ENCODE data around the gene HOXC6.

HOXC6 gene

GRCh38 chr12:54044425-54045103, 16.3 kb downstream of the HOXC6 start:
- DNase-seq = no peak

GRCh38 chr12:54045401-54045800, 17.2 kb downstream of the HOXC6 start:
- DNase-seq = no peak

GRCh38 chr12:54045868-54046521, 17.8 kb downstream of the HOXC6 start:
- no peak for DNase-seq

- DNase-seq = no peak
These were observed 18.5 kb downstream of the HOXC6 start for GRCh38 chr12:54046809-54047159.

GRCh38 chr12:54047160-54047963, 19.1 kb downstream of the HOXC6 start:
- no peak for DNase-seq

- DNase-seq = no peak
These were observed 19.7 kb downstream of the HOXC6 start for GRCh38 chr12:54047964-54048303.

GRCh38 chr12:54048406-54049093, 20.3 kb downstream of the HOXC6 start:
- no peak for DNase-seq

- DNase-seq = no peak
These were observed 20.9 kb downstream of the HOXC6 start for GRCh38 chr12:54049108-54049507.

- DNase-seq = no peak
These were observed 22.2 kb downstream of the HOXC6 start for GRCh38 chr12:54050482-54050810.

GRCh38 chr12:54051026-54051842, 23.0 kb downstream of the HOXC6 start:
- DNase-seq = no peak

- DNase-seq = no peak
These were observed 23.7 kb downstream of the HOXC6 start for GRCh38 chr12:54051874-54052437.

GRCh38 chr12:54052438-54053002, 24.3 kb downstream of the HOXC6 start:
- no peak for DNase-seq

- DNase-seq = no peak
These were observed 24.9 kb downstream of the HOXC6 start for GRCh38 chr12:54053003-54053750.

- DNase-seq = peak; percentile 26
These were observed 25.8 kb downstream of the HOXC6 start, which contains the start of gene HOXC4 for GRCh38 chr12:54053751-54054741. TSS of gene HOXC4 (plus strand) at chr12:54053835. CDS start at chr12:54053923, 88 bp downstream.

GRCh38 chr12:54054742-54055194, 26.5 kb downstream of the HOXC6 start:
- DNase-seq = no peak

- DNase-seq = no peak
These were observed 27.3 kb downstream of the HOXC6 start for GRCh38 chr12:54055552-54055951.

GRCh38 chr12:54056110-54056509, 27.9 kb downstream of the HOXC6 start:
- DNase-seq = no peak

- DNase-seq = no peak
These were observed 30.0 kb downstream of the HOXC6 start for GRCh38 chr12:54058128-54058768.

- no peak for DNase-seq
These were observed 31.4 kb downstream of the HOXC6 start for GRCh38 chr12:54059668-54060067.

Measured in EL (cell line).